ENCODE measurements around the gene SENP1. TPM values are rescaled to one million over a fixed set of nuclear protein-coding genes. Genes with fewer than 3 reads are reported as not detected.

The SENP1 gene
- total and polyA plus RNA-seq, 2 experiments from 2014 or later: 8.6 to 27.7 TPM

DNA sequence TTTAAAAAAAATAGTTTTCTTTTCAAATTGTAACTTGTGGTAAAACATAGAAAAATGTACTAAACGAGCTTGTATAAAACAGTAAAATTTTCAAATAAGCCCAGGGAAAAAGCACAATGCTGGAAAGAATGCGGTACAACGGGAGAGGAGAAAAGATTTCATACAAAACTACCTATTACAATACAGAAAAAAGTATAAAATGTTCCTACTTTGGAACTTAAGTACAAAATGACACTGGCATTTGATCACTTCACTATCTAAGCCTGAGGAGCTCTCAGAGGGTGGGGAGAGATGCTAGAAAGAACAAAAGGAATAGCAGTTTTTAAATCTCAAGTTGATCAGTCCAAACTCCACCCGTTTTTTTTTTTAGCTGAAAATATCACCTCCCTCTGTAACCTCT is 62.1 kb downstream of the SENP1 start (continued):
- TF ChIP-seq NANOG (IDR thresholded peaks at IDR 0.05; ENCODE audit: borderline replicate concordance) (no peak), STAT1 (IDR thresholded peaks at IDR 0.05; ENCODE audit: unreplicated experiment) (no peak), REST (IDR thresholded peaks at IDR 0.05; ENCODE audit: unreplicated experiment) (no peak), JUNB (IDR thresholded peaks at IDR 0.05; ENCODE audit: unreplicated experiment) (no peak), ZNF331 (CRISPR knock-in tag; IDR thresholded peaks at IDR 0.05; ENCODE audit: low read depth) (no peak), EZH2 (IDR thresholded peaks at IDR 0.05; ENCODE audit: low read depth, unreplicated experiment) (no peak), CREB1 (CRISPR knock-in tag; IDR thresholded peaks at IDR 0.05; ENCODE audit: low read depth) (no peak), EZH2phosphoT487 (IDR thresholded peaks at IDR 0.05; ENCODE audit: unreplicated experiment) (no peak)

DNA sequence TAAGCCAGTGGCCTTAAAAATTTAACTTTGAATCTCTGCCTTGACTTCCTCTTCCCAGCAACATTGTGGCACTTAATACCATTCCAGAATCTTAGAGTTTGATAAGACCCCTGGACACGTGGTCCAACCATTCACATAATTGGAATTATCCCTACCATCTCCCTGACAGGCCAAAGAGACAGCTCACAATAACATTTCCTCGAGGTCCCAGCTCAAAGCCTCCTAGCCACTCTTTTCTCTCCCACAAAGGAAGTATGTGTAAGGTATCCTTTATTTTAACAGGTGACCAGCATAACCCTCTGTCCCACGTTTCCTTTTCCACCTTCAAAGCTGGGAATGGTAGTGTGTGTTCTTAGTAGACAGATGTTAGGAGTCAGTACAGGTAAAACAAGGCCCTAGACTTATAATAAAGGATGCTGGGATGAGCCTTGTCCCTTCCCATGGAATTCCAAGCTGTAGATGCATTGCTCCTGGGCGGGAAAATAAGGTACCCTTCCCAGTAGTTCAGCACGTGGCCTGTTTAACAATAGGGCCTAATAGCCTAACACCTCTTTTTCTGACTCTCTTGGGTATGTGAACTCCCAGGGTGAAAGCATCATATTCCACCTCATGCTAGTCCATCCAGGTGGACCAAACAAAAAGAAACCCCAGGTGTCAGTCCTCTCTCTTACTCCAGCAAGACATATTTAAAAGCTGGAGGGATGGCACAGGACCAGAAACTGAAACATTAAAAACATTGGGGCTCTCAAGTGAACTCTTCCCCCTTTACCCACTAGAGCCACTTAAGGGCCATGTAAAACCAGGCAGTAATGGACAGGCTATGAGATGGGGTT is 64.1 kb downstream of the SENP1 start:
- H4K20me1 ChIP-seq (replicated peaks; ENCODE audit: insufficient read depth): no peaks in the 10 kb centered on the region
- Mint-ChIP-seq H3K27me3 (ENCODE audit: insufficient read depth, low read depth, poor library complexity) (peaks cover 8% of the 10 kb centered on the region), H3K9me3 (no peaks in the 10 kb centered on the region), H3K4me3 (no peak overlapping the region), H3K36me3 (ENCODE audit: low read depth) (peaks cover 21% of the 10 kb centered on the region), H3K4me1 (peaks cover 29% of the 10 kb centered on the region), H3K27ac (no peak overlapping the region)
- H3K4me3 ChIP-seq: no peak overlapping the region
- H3K79me2 ChIP-seq (replicated peaks; ENCODE audit: insufficient read depth): no peaks in the 10 kb centered on the region
- H3K9me2 ChIP-seq (ENCODE audit: insufficient read depth): peaks cover 6% of the 10 kb centered on the region
- no peaks in the 10 kb centered on the region for H3F3A ChIP-seq (replicated peaks; ENCODE audit: low read depth)
- no peak overlapping the region for H3K4me2 ChIP-seq
- peaks cover 15% of the 10 kb centered on the region for H3K27me3 ChIP-seq (ENCODE audit: insufficient read depth)
- peaks cover 12% of the 10 kb centered on the region for H3K36me3 ChIP-seq (ENCODE audit: insufficient read depth)
- ATAC-seq: no peak
- H3K4me1 ChIP-seq (ENCODE audit: insufficient read depth): peaks cover 15% of the 10 kb centered on the region
- no peak overlapping the region for H2AFZ ChIP-seq
- H3K27ac ChIP-seq (ENCODE audit: low read depth): no peak overlapping the region
- DNase-seq (ENCODE audit: low spot score): no peak
- TF ChIP-seq NANOG (IDR thresholded peaks at IDR 0.05; ENCODE audit: borderline replicate concordance) (no peak), JUNB (IDR thresholded peaks at IDR 0.05; ENCODE audit: unreplicated experiment) (no peak), ZNF331 (CRISPR knock-in tag; IDR thresholded peaks at IDR 0.05; ENCODE audit: low read depth) (no peak), ZNF462 (CRISPR knock-in tag; IDR thresholded peaks at IDR 0.05) (no peak), POLR2AphosphoS5 (IDR thresholded peaks at IDR 0.05; ENCODE audit: low read depth) (no peak), STAT1 (IDR thresholded peaks at IDR 0.05; ENCODE audit: unreplicated experiment) (no peak), ZNF114 (CRISPR knock-in tag; IDR thresholded peaks at IDR 0.05) (no peak), CREB1 (CRISPR knock-in tag; IDR thresholded peaks at IDR 0.05; ENCODE audit: low read depth) (no peak), EZH2 (IDR thresholded peaks at IDR 0.05; ENCODE audit: low read depth, unreplicated experiment) (no peak)
- TF ChIP-seq, protein P1, sequence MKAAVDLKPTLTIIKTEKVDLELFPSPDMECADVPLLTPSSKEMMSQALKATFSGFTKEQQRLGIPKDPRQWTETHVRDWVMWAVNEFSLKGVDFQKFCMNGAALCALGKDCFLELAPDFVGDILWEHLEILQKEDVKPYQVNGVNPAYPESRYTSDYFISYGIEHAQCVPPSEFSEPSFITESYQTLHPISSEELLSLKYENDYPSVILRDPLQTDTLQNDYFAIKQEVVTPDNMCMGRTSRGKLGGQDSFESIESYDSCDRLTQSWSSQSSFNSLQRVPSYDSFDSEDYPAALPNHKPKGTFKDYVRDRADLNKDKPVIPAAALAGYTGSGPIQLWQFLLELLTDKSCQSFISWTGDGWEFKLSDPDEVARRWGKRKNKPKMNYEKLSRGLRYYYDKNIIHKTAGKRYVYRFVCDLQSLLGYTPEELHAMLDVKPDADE (IDR thresholded peaks at IDR 0.05): no peak
